Mesothelial cell of epicardium (in vitro differentiated cells): Measurements from ENCODE around the gene PTPRN2. TPM values are rescaled to one million over a fixed set of nuclear protein-coding genes. Genes with fewer than 3 reads are reported as not detected.

ENCODE experiments used
- DNase-seq, 2 experiments: peaks; one replicate each; pipeline ENCODE4 v3.0.0; 2021; ENCODE audit warnings: low spot score in 2 of 2; ENCODE audit not compliant: unreplicated experiment in 2 of 2
- H3K27ac Mint-ChIP-seq: 2 replicates; pipeline ENCODE4 v1.8.0; 2021; ENCODE audit warnings: mixed read lengths
- H3K27me3 Mint-ChIP-seq: 2 replicates; pipeline ENCODE4 v1.8.0; 2021; ENCODE audit warnings: low read depth, mixed read lengths
- H3K36me3 Mint-ChIP-seq: 2 replicates; pipeline ENCODE4 v1.8.0; 2021; ENCODE audit warnings: mixed read lengths
- H3K4me1 Mint-ChIP-seq: 2 replicates; pipeline ENCODE4 v1.8.0; 2021; ENCODE audit warnings: mixed read lengths
- H3K4me3 Mint-ChIP-seq: 2 replicates; pipeline ENCODE4 v1.8.0; 2021; ENCODE audit warnings: mild to moderate bottlenecking, moderate library complexity, mixed read lengths
- H3K9me3 Mint-ChIP-seq: 2 replicates; pipeline ENCODE4 v1.8.0; 2021; ENCODE audit warnings: mixed read lengths
- total RNA-seq: library from RNA; stranded (reverse); gene quantifications from 3 replicates; pipeline ENCODE4 v1.2.1, GENCODE V29; 2021
- TF ChIP-seq, protein P1 (sequence below): fragments of 200-600 bp; sonication (generic); IDR thresholded peaks from one replicate; pipeline ENCODE4 v1.5.0; 2021; ENCODE audit warnings: antibody characterized with exemption; ENCODE audit not compliant: unreplicated experiment

The PTPRN2 gene
- total RNA-seq, 1 donor from 2014 or later: 2.2 TPM

DNA sequence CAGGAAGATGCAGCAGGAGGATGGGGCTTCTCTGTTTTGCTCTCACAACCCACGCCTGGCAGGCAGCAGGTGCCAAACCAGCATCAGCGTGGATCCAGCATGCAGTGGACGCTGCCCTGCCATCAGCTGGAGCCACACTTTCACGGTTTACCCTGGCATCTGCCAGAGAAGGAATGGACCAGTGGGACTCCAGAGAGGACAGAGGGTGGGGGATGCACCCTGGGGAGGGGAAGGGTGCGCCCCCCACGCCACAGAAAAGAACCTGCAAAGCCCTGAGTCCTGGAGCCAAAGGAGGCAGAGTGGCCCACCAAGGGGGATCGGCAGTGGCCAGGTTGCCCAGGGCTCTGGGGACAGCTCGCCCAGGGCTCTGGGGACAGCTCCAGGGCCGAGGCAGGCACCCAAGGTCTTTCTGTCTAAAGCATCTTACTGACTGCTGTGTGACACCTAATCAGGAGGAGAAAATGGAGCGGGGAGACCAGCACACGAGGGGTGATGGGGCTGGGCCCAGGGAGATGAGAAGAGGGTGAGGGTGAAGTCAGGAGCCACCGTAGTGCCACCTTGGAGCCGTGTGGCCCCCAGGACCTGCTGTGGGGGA, 1025.7 kb downstream of the PTPRN2 start:
- TF ChIP-seq, protein P1, sequence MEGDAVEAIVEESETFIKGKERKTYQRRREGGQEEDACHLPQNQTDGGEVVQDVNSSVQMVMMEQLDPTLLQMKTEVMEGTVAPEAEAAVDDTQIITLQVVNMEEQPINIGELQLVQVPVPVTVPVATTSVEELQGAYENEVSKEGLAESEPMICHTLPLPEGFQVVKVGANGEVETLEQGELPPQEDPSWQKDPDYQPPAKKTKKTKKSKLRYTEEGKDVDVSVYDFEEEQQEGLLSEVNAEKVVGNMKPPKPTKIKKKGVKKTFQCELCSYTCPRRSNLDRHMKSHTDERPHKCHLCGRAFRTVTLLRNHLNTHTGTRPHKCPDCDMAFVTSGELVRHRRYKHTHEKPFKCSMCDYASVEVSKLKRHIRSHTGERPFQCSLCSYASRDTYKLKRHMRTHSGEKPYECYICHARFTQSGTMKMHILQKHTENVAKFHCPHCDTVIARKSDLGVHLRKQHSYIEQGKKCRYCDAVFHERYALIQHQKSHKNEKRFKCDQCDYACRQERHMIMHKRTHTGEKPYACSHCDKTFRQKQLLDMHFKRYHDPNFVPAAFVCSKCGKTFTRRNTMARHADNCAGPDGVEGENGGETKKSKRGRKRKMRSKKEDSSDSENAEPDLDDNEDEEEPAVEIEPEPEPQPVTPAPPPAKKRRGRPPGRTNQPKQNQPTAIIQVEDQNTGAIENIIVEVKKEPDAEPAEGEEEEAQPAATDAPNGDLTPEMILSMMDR: no peak
- no peaks in the 10 kb centered on the region for H3K36me3 Mint-ChIP-seq
- peaks cover 6% of the 10 kb centered on the region for H3K9me3 Mint-ChIP-seq
- DNase-seq: no peak
- peaks cover 3% of the 10 kb centered on the region for H3K27me3 Mint-ChIP-seq
- H3K4me3 Mint-ChIP-seq: no peak overlapping the region
- H3K27ac Mint-ChIP-seq: no peak overlapping the region
- H3K4me1 Mint-ChIP-seq: no peaks in the 10 kb centered on the region

DNA sequence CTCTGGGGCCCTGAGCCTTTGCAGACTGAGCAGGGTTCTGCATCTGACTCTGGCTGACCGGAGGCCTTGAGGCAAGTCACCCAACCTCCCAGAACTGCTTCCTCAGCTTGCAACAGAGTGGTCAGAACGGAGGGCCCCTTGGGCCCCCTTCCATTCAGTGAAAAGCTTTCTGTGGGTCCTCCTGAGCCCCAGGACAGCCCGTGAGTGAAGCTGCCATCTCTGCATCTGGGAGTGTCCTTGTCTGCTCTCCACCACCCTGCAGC, 1026.2 kb downstream of the PTPRN2 start:
- DNase-seq: no peak
- H3K27me3 Mint-ChIP-seq: no peaks in the 10 kb centered on the region
- H3K4me3 Mint-ChIP-seq: no peak overlapping the region
- no peaks in the 10 kb centered on the region for H3K4me1 Mint-ChIP-seq
- peaks cover 6% of the 10 kb centered on the region for H3K9me3 Mint-ChIP-seq
- TF ChIP-seq, protein P1: no peak
- H3K36me3 Mint-ChIP-seq: no peaks in the 10 kb centered on the region
- no peak overlapping the region for H3K27ac Mint-ChIP-seq

DNA sequence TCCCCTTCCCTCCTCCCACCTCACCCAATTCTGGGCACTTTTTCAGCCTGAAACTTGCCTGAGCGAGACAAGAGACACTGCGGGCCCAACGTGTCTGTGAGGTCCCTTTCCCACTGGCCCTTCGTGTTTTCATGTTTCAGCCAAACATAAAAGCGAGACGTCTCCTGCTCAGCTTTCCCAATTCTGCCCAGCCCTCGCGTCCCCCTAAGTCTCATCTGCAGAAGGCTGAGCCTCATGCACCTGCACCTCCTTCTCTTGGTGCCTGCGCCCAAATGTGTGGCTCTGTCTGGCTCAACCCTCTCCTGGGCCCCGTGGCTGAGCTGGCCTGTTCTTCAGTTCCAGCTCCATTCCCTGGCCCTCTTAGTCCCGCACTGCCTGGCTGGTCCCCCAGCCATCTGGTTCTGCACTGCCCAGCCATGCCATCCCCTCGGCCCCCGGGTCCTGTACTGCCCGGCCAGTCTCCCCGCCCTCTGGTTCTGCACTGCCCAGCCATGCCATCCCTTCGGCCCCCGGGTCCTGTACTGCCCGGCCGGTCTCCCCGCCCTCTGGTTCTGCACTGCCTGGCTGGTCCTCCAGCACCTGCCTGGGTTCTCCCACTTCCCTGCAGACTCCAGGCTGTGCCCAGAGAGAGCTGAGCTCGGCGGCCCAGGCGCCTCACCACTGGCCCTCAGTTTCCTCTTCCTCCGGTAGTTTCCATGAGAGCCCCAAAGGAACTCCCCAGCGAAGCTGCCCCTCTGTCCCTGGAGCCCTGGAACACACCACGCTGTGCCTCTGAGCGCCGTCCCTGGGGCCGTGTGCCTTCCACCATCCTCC, 1026.7 kb downstream of the PTPRN2 start:
- Mint-ChIP-seq H3K4me3 (no peak overlapping the region), H3K27me3 (no peaks in the 10 kb centered on the region), H3K4me1 (no peaks in the 10 kb centered on the region), H3K27ac (no peak overlapping the region), H3K9me3 (peaks cover 6% of the 10 kb centered on the region), H3K36me3 (no peaks in the 10 kb centered on the region)
- DNase-seq: no peak
- TF ChIP-seq, protein P1: no peak

DNA sequence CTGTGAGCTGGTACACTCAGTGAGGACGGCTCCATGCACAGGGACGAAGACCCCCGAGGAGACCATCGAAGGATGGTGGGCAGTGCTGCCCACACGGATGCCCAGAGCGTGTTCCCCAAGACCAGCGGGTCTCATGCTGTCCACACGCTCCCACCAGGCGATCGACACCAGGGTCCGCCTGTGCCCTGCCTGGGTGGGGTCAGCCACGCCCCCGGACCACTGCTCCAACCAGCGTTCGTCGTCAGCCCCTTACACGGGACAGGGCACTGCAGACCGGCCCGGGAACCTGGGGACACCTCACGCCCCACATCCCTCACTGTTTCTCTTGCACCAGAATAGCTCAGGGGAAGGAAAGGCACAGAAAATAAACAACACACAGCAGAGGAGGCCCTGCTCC, 1027.4 kb downstream of the PTPRN2 start:
- Mint-ChIP-seq H3K36me3 (no peaks in the 10 kb centered on the region), H3K4me1 (no peaks in the 10 kb centered on the region), H3K4me3 (no peak overlapping the region), H3K27me3 (no peaks in the 10 kb centered on the region), H3K9me3 (peaks cover 6% of the 10 kb centered on the region), H3K27ac (no peak overlapping the region)
- TF ChIP-seq, protein P1: no peak
- DNase-seq: no peak

DNA sequence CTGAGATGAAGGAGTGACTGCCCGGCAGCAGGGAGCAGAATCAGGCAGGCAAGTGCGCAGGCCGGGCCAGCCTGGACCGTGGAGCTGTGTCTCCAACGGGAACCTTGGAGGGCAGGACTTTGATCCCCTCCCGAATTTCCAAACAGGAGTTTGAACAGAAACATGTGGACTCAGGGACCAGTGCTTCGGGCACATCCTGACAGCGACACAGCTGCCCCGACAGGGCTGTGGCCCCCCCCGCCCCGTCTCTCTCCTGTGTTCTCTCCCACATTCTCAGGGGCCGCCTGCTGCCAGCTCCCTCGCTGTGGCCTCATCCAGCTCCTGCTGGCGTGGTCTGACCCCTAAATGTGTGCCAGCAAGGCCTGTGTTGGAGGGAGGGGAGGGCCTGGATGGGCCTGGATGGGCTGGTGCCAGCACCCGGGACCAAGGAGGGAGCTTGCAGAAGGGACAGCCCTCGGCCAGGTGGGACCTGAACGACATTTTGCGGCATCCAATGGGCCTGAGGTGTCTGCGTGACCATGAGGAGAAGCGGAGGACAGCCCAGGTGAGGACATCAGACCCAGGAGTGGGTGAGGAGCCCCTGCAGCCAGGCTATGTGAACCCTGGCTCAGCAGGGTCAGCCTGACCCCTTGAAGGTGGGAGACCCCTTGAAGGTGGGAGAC, 1027.9 kb downstream of the PTPRN2 start:
- TF ChIP-seq, protein P1: no peak
- H3K4me3 Mint-ChIP-seq: no peak overlapping the region
- no peaks in the 10 kb centered on the region for H3K4me1 Mint-ChIP-seq
- H3K27me3 Mint-ChIP-seq: no peaks in the 10 kb centered on the region
- DNase-seq: no peak
- H3K36me3 Mint-ChIP-seq: no peaks in the 10 kb centered on the region
- peaks cover 3% of the 10 kb centered on the region for H3K9me3 Mint-ChIP-seq
- H3K27ac Mint-ChIP-seq: no peak overlapping the region
